Stimulated activated CD8-positive, alpha-beta memory T cell treated with anti-CD3 and anti-CD28 coated beads, Interleukin-15, amount 100 ng/mL, for 48 hours (primary cell): ENCODE data around the gene DCAF17.
"Not testable (repeated sequence)": the region's sequence is repeated elsewhere in the genome, so short reads cannot be mapped to it uniquely, and the experiment has no call there.

Experiments used
- DNase-seq, 2 donors: peaks; one replicate each; pipeline ENCODE4 v3.0.0-alpha.2; 2020; ENCODE audit warnings: low read depth in 2 of 2

Gene DCAF17

GRCh38 chr2:171452773-171453172 lies 18.7 kb downstream of the DCAF17 start:
- DNase-seq: no peak

DNA sequence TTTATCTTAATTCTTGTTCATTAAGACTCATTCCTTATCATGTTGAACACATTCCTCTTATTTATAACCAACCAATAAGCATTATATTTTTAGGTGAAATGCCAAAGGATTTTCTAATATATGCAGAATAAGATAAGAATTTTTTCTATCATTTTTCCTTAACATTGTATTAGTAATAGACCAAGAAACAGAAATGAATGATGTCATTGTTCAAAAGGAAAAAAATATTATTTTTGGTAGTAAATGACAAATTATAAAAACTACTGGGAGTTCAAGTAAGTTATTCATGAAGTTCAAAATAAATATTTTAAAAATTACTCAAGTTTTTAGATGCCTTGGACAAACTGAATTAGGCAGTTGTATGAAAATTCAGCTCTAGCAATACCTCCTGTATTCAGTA lies 25.5 kb downstream of the DCAF17 start:
- DNase-seq: no peak

DNA sequence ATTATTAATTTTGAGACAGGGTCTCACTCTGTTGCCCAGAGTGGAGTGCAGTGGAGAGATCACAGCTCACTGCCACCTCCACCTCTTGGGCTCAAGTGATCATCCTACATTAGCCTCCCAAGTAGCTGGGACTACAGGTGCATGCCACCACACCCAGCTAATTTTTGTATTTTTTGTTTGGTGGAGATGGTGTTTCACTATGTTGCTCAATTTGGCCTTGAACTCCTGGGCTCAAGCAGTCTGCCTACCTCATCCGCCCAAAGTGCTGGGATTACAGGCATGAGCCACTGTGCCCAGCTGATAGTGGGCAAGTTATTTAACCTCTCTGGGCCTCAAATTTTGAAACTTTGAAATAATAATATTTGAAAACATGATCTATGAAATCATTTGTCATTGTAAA lies 26.5 kb downstream of the DCAF17 start:
- no peak for DNase-seq

DNA sequence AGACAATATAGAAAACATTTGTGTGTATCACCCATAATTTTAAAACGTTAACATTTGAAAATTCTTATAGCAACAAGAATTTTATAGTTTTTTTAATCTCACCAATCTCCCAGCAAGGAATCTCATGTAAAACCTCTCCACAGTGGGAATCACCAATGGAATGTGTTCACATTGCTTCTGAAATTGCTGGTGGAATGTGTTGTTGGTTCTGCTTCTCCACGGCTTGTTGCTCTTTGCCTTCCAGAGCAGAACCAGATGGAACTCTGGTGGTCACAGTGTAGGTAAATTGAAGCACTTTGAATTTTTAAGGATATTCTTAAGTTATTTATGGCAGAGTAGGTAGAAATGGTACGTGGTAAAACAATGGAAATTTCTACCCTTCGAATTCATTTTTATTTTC lies 35.1 kb downstream of the DCAF17 start:
- DNase-seq: no peak

GRCh38 chr2:171470129-171470528 lies 36.1 kb downstream of the DCAF17 start:
- no peak for DNase-seq

DNA sequence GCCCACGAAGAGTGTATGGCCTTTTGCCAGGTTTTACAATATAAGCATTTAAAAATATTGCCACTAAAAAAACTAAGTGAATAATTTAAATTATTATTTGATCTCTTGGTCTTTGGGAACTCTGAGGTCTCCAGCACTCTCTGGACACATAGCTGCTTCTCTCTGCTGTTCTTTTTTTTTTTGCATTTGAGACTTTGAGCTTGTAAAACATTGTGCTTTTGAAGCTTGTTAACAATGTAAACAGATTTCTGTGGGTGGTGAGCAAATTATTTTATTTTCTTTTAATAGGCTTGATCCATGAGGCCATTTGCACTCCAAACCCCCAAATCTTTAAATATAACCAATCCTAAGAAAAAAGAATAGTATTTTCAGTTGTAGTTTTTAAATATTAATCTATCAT lies 42.0 kb downstream of the DCAF17 start:
- no peak for DNase-seq

DNA sequence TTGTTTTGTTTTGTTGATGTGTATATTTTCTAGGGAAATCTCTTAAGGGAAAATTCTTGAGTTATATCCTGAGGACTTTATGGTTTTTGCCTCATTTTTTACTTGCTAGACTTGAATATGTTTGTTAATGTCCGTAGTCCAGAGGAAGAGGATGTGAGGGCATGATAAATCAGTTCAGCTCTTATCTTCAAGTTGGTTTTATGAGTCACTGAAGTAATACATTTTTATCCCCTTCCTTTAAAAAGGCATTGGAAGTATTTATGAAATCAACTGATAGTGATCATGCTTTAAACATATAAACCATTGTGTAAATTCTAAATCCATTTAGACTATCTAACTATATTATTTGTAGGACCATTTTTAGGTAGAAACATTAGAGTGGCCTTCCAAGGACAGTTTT lies 44.3 kb downstream of the DCAF17 start:
- DNase-seq: no peak

- DNase-seq: no peak
These were observed 45.3 kb downstream of the DCAF17 start for GRCh38 chr2:171479154-171479814.

GRCh38 chr2:171480908-171481307 lies 46.9 kb downstream of the DCAF17 start:
- no peak for DNase-seq

- DNase-seq: no peak
These were observed 48.3 kb downstream of the DCAF17 start for GRCh38 chr2:171482308-171482707.

DNA sequence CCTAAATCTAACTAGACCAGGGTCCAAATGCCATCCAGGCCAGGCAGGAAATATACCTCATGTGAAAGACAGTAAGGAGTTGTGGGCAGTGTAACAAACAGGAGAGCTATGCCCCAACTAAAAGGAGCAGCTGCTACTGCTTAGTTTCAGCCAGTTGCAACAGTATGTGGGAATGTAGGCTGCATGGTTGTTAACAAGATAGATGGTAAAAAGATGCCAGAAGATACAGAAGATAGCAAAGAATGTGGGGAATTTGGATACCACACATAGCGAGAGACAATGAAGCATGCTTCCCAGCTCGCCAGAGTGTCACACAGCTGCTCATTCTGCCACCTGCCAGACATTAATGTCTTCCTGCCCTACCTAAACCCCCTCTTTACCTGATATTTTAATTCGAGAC lies 48.9 kb downstream of the DCAF17 start:
- DNase-seq: no peak

- DNase-seq: no peak
These were observed 49.8 kb downstream of the DCAF17 start for GRCh38 chr2:171483793-171484192.

DNA sequence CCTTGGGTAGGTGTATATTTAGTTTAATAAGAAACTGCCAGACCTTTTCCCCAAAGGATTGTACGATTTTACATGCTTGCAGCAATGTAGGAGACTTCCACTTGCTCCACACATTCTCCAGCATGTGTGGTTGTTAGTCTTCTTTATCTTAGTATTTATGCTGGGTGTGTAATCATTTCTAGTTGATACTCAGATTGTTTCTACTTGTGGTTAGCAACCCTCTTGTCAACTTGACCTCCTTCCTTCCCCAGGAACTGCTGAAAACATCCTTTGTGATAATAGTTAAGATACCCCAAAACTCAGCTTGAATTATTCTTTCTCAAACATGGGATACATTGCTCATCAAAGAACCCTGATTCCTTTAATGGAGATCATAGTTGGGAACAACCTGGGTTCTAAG lies 51.1 kb downstream of the DCAF17 start:
- no peak for DNase-seq

- DNase-seq: no peak
These were observed 53.2 kb downstream of the DCAF17 start for GRCh38 chr2:171487201-171487600.

DNA sequence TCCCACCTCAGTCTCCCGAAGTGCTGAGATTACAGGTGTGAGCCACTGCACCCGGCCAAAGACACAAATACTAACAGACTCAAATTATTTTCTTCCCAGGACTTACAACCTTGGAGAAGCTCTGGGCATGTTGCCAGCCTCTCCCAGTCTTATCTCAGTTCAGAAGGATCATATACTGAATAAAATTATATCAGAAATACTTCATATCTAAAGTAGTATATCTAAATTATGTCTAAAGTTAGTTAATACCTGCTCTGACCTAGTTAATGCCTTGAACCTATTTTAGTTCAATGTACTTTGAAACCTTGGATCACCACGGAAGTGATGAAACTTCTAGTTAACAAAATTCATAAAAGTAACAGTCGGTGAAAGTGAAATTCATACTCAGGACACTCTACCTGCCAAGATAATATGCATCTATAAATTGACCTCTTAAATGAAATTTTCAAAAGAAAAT lies 53.8 kb downstream of the DCAF17 start:
- no peak for DNase-seq

GRCh38 chr2:171490577-171490976 lies 56.6 kb downstream of the DCAF17 start:
- DNase-seq: no peak

- DNase-seq: no peak
These were observed 57.3 kb downstream of the DCAF17 start for GRCh38 chr2:171491292-171491691.

- DNase-seq: no peak
These were observed 58.6 kb downstream of the DCAF17 start for GRCh38 chr2:171492664-171493063.

- DNase-seq: not testable (repeated sequence)
These were observed 63.6 kb downstream of the DCAF17 start for GRCh38 chr2:171497664-171498063.

- DNase-seq: no peak
These were observed 71.3 kb downstream of the DCAF17 start for GRCh38 chr2:171505374-171505773.

- DNase-seq: no peak
These were observed 76.1 kb downstream of the DCAF17 start for GRCh38 chr2:171509945-171510731.

- no peak for DNase-seq
These were observed 78.0 kb downstream of the DCAF17 start for GRCh38 chr2:171512014-171512413.

DNA sequence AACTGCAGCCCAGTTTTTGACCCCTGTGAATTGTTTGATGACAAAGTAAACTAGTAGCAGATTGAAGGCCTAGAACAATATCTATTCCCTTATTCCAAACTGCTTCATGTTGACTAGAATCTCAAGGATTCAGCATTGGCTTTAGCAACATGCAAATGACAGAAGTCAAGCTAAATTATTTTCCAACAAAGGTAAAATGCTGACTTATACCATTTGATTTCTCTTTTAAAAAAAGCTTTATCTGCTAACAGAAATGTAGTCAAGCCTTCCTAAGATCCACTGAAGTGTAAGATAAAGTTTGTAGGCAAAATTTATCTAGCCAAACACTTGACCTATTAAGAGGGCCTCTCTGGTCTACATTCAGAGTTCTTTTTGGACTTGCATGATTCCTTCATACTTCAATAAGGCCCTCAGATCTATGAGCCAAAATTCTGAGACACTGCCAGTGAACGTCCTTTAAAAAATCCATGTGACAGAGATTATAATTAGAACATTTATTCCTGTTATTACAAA lies 78.7 kb downstream of the DCAF17 start:
- DNase-seq: no peak
